Stomach (tissue), 9 donors: ENCODE measurements around the gene ZAR1L. TPM values are rescaled to one million over a fixed set of nuclear protein-coding genes. Genes with fewer than 3 reads are reported as not detected.

Experiments used
- DNase-seq, 2 donors: peaks; one replicate each; pipeline versions ENCODE4 v3.0.0 to v3.0.0-alpha.2; 2013 to 2019
- H3K27ac ChIP-seq, 5 donors: fragments of 200-600 bp in 4 of 5; sonication (generic) in 4 of 5; one replicate each; pipeline ENCODE4 v1.5.1; 2013 to 2019; ENCODE audit warnings: mild to moderate bottlenecking in 1 of 5, moderate library complexity in 1 of 5
- H3K27me3 ChIP-seq, 3 donors: fragments of 200-600 bp; sonication (generic); one replicate each; pipeline ENCODE4 v1.5.1; 2017 to 2019; ENCODE audit warnings: mixed run types in 1 of 3
- H3K36me3 ChIP-seq, 4 donors: fragments of 200-600 bp; sonication (generic); 1 replicate in 3 of 4; 2 replicates in 1 of 4; pipeline ENCODE4 v1.5.1; 2016 to 2019
- H3K4me1 ChIP-seq, 4 donors: fragments of 200-600 bp; sonication (generic); one replicate each; pipeline ENCODE4 v1.5.1; 2016 to 2019
- H3K4me3 ChIP-seq, 4 donors: fragments of 200-600 bp; sonication (generic) in 3 of 4; one replicate each; pipeline ENCODE4 v1.5.1; 2016 to 2019; ENCODE audit warnings: mild to moderate bottlenecking in 1 of 4
- H3K9me3 ChIP-seq, 4 donors: fragments of 200-600 bp; sonication (generic); one replicate each; pipeline ENCODE4 v1.5.1; 2016 to 2019
- EP300 ChIP-seq: sonication (generic); formaldehyde crosslinking; IDR thresholded peaks from one replicate; pipeline ENCODE4 v1.6.1; 2017; ENCODE audit warnings: antibody characterized with exemption
- POLR2A ChIP-seq, 4 donors: fragments of 450-650 bp; IDR thresholded peaks; one replicate each; pipeline ENCODE4 v1.6.1; 2016; ENCODE audit warnings: antibody characterized with exemption in 4 of 4, control low read depth in 2 of 4, mild to moderate bottlenecking in 1 of 4, moderate library complexity in 1 of 4
- POLR2AphosphoS5 ChIP-seq, 3 donors: sonication (generic); formaldehyde crosslinking; IDR thresholded peaks; one replicate each; pipeline ENCODE4 v1.6.1; 2016; ENCODE audit warnings: antibody characterized with exemption in 3 of 3
- WGBS, 5 donors: extraction: QIAGEN DNeasy Blood & Tissue Kit in 3 of 5; methylation state at CpG; one replicate each; pipeline versions ENCODE4 v1.1.5 to v1.1.7; 2013 to 2018; 5-methylcytosine and 5-hydroxymethylcytosine counted together
- intact Hi-C: fragments of 100-400 bp; cut with DNase I; formaldehyde crosslinking; loops from one replicate; pipeline ENCODE4 v1.15.1; 2023; ENCODE audit warnings: low total_unique reads
- polyA plus RNA-seq, 3 donors: library from polyadenylated mRNA; stranded (reverse); fragments of 200-250 nt; gene quantifications; one replicate each; pipeline ENCODE4 v1.2.3, GENCODE V29; 2013
- total RNA-seq, 5 donors: library from RNA; depleted of rRNA; stranded (reverse); fragments of >200 nt; gene quantifications; one replicate each; pipeline versions ENCODE4 v1.1.0 to v1.2.3, GENCODE V29; 2014 to 2016
- TF ChIP-seq, protein P1 (sequence below), 7 experiments: fragments of 450-650 bp in 4 of 7; fragments of 200-600 bp in 3 of 7; sonication (generic) in 3 of 7; IDR thresholded peaks; one replicate each; pipeline ENCODE4 v1.5.1; 2016 to 2019; ENCODE audit warnings: antibody characterized with exemption in 7 of 7, control low read depth in 2 of 7, mild to moderate bottlenecking in 1 of 7
- donor health status: healthy with polysubstance abuse.
- donor health status: Bipolar disorder and iron deficiency.
- donor health status: healthy.

Gene ZAR1L
- total and polyA plus RNA-seq, 8 donors: not detected

DNA sequence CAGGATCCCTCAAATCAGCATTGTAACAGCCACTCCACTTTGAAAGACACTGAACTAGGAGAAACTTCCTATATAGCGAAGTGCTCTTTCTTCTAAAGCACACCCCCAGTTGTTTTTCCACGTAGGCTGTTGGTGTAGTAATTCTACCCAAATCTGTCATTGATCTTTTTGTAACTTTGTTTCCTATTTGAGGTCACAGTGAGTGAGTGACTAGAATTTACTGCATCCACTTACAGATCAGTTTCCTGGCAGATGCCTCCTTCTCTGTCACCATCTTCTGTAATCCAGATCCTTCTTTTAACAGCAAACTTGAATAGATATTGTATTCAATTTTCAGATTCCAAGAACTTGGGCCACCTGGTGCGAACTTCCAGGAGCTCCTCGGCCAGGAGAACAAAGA, 15.3 kb downstream of the ZAR1L start:
- H3K36me3 ChIP-seq: peaks cover 0 to 13% (median 10%) of the 10 kb centered on the region in 4 donors
- no peaks in the 10 kb centered on the region for H3K27me3 ChIP-seq
- intact Hi-C loops: loop anchor here (10.0 kb wide), 1 partner anchor 385 kb away; no protein-coding TSS in a partner anchor
- H3K4me3 ChIP-seq: no peak overlapping the region
- 64 to 73% (median 66%) methylated on average over 4 of the region's 4 CpGs for WGBS, 5 donors
- no peak for DNase-seq
- H3K9me3 ChIP-seq: no peaks in the 10 kb centered on the region
- H3K27ac ChIP-seq: no peak overlapping the region
- H3K4me1 ChIP-seq: no peaks in the 10 kb centered on the region
- TF ChIP-seq POLR2A (IDR thresholded peaks at IDR 0.05): no peak
- no peak for TF ChIP-seq EP300
- no peak for TF ChIP-seq POLR2AphosphoS5 (IDR thresholded peaks at IDR 0.05)
- TF ChIP-seq, protein P1, sequence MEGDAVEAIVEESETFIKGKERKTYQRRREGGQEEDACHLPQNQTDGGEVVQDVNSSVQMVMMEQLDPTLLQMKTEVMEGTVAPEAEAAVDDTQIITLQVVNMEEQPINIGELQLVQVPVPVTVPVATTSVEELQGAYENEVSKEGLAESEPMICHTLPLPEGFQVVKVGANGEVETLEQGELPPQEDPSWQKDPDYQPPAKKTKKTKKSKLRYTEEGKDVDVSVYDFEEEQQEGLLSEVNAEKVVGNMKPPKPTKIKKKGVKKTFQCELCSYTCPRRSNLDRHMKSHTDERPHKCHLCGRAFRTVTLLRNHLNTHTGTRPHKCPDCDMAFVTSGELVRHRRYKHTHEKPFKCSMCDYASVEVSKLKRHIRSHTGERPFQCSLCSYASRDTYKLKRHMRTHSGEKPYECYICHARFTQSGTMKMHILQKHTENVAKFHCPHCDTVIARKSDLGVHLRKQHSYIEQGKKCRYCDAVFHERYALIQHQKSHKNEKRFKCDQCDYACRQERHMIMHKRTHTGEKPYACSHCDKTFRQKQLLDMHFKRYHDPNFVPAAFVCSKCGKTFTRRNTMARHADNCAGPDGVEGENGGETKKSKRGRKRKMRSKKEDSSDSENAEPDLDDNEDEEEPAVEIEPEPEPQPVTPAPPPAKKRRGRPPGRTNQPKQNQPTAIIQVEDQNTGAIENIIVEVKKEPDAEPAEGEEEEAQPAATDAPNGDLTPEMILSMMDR (IDR thresholded peaks at IDR 0.05): no peak

DNA sequence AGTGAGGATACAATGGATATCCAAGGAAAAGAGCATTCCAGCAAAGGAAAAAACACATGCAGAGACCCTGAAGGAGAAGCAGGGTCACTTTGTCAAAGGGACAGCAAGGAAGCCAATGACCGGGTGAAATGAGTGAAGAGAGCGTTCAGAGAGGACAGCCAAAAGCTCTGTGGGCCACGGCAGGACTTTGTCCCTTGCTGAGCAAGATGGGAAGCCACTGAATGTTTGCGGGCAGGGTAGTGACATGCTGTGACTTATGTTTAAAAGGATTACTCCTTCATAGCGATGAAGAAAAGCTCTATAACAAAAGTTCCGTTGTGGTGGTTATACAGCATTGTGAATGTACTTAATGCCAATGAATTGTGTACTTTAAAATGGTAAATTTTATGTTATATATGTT, 16.5 kb downstream of the ZAR1L start:
- H3K27ac ChIP-seq: no peak overlapping the region
- peaks cover 0 to 23% (median 22%) of the 10 kb centered on the region in 4 donors for H3K36me3 ChIP-seq
- no peaks in the 10 kb centered on the region for H3K9me3 ChIP-seq
- TF ChIP-seq POLR2A (IDR thresholded peaks at IDR 0.05): no peak
- no peak for TF ChIP-seq EP300
- TF ChIP-seq, protein P1 (IDR thresholded peaks at IDR 0.05): no peak
- no peak for TF ChIP-seq POLR2AphosphoS5 (IDR thresholded peaks at IDR 0.05)
- DNase-seq: no peak
- 91 to 98% (median 93%) methylated on average over 6 of the region's 6 CpGs for WGBS, 5 donors
- H3K4me1 ChIP-seq: no peaks in the 10 kb centered on the region
- no peak overlapping the region for H3K4me3 ChIP-seq
- no peaks in the 10 kb centered on the region for H3K27me3 ChIP-seq
- intact Hi-C loops: no loop called here

DNA sequence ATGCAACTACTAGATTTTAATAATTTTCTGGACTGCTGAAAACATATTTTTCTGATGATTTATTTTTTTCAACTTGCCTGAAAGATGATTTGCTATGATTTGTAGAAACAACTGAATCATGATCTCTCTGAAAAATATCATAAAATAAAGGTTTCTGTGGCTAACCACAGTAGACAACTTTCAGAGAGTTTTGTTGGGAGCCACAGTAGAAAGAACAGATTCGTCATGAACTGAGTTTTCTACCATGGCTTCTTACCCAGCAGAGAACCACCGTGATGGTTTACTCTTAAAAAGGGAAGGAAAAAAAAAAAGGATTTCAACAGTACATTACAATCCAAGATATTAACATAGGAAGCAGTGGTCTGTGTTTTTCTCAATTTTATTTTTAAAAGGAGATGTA, 18.0 kb downstream of the ZAR1L start:
- Histone ChIP-seq H3K27me3 (no peaks in the 10 kb centered on the region), H3K4me3 (no peak overlapping the region), H3K27ac (no peak overlapping the region), H3K9me3 (no peaks in the 10 kb centered on the region), H3K4me1 (no peaks in the 10 kb centered on the region), H3K36me3 (peaks cover 0 to 24% (median 23%) of the 10 kb centered on the region in 4 donors)
- intact Hi-C loops: no loop called here
- 44 to 81% (median 70%) methylated on average over 2 of the region's 2 CpGs for WGBS, 5 donors
- no peak for DNase-seq
- TF ChIP-seq EP300 (no peak), POLR2AphosphoS5 (IDR thresholded peaks at IDR 0.05) (no peak), POLR2A (IDR thresholded peaks at IDR 0.05) (no peak)
- TF ChIP-seq, protein P1 (IDR thresholded peaks at IDR 0.05): no peak

DNA sequence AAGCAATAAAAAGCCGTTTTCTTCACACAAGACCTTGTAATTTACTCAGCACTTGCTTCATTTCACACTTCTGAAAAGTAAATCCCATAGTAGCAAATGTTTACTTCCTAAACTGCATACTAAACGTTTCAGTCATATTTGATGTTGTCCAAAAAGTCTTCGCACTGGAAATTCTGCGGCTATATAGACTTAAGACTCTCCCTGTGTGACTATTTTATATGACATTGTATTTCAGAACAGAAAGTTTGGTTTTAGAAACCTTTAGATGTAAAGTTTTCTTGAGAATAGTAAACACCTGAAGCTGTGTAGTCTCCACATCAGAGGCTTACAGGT, 29.6 kb downstream of the ZAR1L start:
- intact Hi-C loops: no loop called here
- TF ChIP-seq EP300 (no peak), POLR2AphosphoS5 (IDR thresholded peaks at IDR 0.05) (no peak), POLR2A (IDR thresholded peaks at IDR 0.05) (no peak)
- TF ChIP-seq, protein P1 (IDR thresholded peaks at IDR 0.05): no peak
- Histone ChIP-seq H3K9me3 (no peaks in the 10 kb centered on the region), H3K36me3 (peaks cover 0 to 34% (median 30%) of the 10 kb centered on the region in 4 donors), H3K4me3 (no peak overlapping the region), H3K27ac (peak overlapping the region in 1 of 5 donors; percentile 67), H3K27me3 (no peaks in the 10 kb centered on the region), H3K4me1 (peaks cover 0 to 22% (median 10%) of the 10 kb centered on the region in 4 donors)
- WGBS, 5 donors: 20 to 45% (median 23%) methylated on average over 4 of the region's 4 CpGs
- DNase-seq: no peak
